Uterus (tissue), 4 donors: ENCODE results near the gene RAB11FIP3. TPM values are rescaled to one million over a fixed set of nuclear protein-coding genes. Genes with fewer than 3 reads are reported as not detected.
"Not testable (repeated sequence)": the region's sequence is repeated elsewhere in the genome, so short reads cannot be mapped to it uniquely, and the experiment has no call there.

ENCODE experiments used
- DNase-seq, 2 donors: peaks; one replicate each; pipeline ENCODE4 v3.0.0-alpha.2; 2019 to 2020
- H3K27ac ChIP-seq, 2 donors: fragments of 200-600 bp; sonication (generic); 1 replicate in 1 of 2; 2 replicates in 1 of 2; pipeline ENCODE4 v1.5.1; 2016 to 2018
- H3K27me3 ChIP-seq, 2 donors: fragments of 200-600 bp; sonication (generic); one replicate each; pipeline ENCODE4 v1.5.1; 2018 to 2019; ENCODE audit warnings: control low read depth in 1 of 2
- H3K36me3 ChIP-seq, 2 donors: fragments of 200-600 bp; sonication (generic); one replicate each; pipeline ENCODE4 v1.5.1; 2019; ENCODE audit warnings: control low read depth in 1 of 2
- H3K4me1 ChIP-seq, 2 donors: fragments of 200-600 bp; sonication (generic); one replicate each; pipeline ENCODE4 v1.5.1; 2018 to 2019; ENCODE audit warnings: control low read depth in 1 of 2
- H3K4me3 ChIP-seq, 2 donors: fragments of 200-600 bp; sonication (generic); 1 replicate in 1 of 2; 2 replicates in 1 of 2; pipeline ENCODE4 v1.5.1; 2018 to 2019; ENCODE audit warnings: mild to moderate bottlenecking in 1 of 2
- H3K9me3 ChIP-seq, 2 donors: fragments of 200-600 bp; sonication (generic); one replicate each; pipeline ENCODE4 v1.5.1; 2019; ENCODE audit warnings: control low read depth in 1 of 2
- CTCF ChIP-seq, 4 experiments: fragments of 200-600 bp in 2 of 4; fragments of 450-650 bp in 2 of 4; sonication (generic) in 2 of 4; IDR thresholded peaks; one replicate each; pipeline ENCODE4 v1.5.1; 2016 to 2019; ENCODE audit warnings: antibody characterized with exemption in 4 of 4, mild to moderate bottlenecking in 2 of 4, moderate library complexity in 1 of 4
- POLR2A ChIP-seq, 2 donors: fragments of 450-650 bp; IDR thresholded peaks; one replicate each; pipeline ENCODE4 v1.6.1; 2016; ENCODE audit warnings: antibody characterized with exemption in 2 of 2, mild to moderate bottlenecking in 1 of 2, moderate library complexity in 1 of 2
- intact Hi-C: fragments of 100-400 bp; cut with DNase I; formaldehyde crosslinking; loops from one replicate; pipeline ENCODE4 v1.15.1; 2023; ENCODE audit warnings: low total_unique reads
- total RNA-seq, 4 donors: library from RNA; depleted of rRNA in 3 of 4; stranded (reverse); fragments of >200 nt in 3 of 4; gene quantifications; one replicate each; pipeline versions ENCODE4 v1.1.0 to v1.2.4, GENCODE V29; 2014 to 2023
- donor health status: DM: yes; HTN: yes; CAD: no.

RAB11FIP3 gene
- total RNA-seq, 4 donors from 2014 or later = 10.5 to 75.0 (median 49.4) TPM

GRCh38 chr16:502179-502943, 76.9 kb downstream of the RAB11FIP3 start:
- Histone ChIP-seq H3K36me3 (no peaks in the 10 kb centered on the region), H3K4me3 (no peak overlapping the region), H3K27ac (no peak overlapping the region), H3K4me1 (no peaks in the 10 kb centered on the region), H3K27me3 (no peaks in the 10 kb centered on the region), H3K9me3 (no peaks in the 10 kb centered on the region)
- TF ChIP-seq POLR2A (IDR thresholded peaks at IDR 0.05) = no peak
- intact Hi-C loops = no loop called here
- no peak for DNase-seq

GRCh38 chr16:503150-504071, 78.0 kb downstream of the RAB11FIP3 start:
- no peak for DNase-seq
- H3K36me3 ChIP-seq = no peaks in the 10 kb centered on the region

GRCh38 chr16:505479-506245, 80.2 kb downstream of the RAB11FIP3 start:
- TF ChIP-seq POLR2A (IDR thresholded peaks at IDR 0.05) (no peak), CTCF (IDR thresholded peaks at IDR 0.05) (no peak)
- intact Hi-C loops = no loop called here

More at GRCh38 chr16:503150-504071, 78.0 kb downstream of the RAB11FIP3 start:
- H3K27me3 ChIP-seq = no peaks in the 10 kb centered on the region
- H3K4me1 ChIP-seq = no peaks in the 10 kb centered on the region
- no peak for TF ChIP-seq CTCF (IDR thresholded peaks at IDR 0.05)
- TF ChIP-seq POLR2A (IDR thresholded peaks at IDR 0.05) = no peak
- H3K27ac ChIP-seq = no peak overlapping the region
- H3K4me3 ChIP-seq = no peak overlapping the region
- no peaks in the 10 kb centered on the region for H3K9me3 ChIP-seq
- intact Hi-C loops = no loop called here

GRCh38 chr16:506246-506546, 80.7 kb downstream of the RAB11FIP3 start:
- Histone ChIP-seq H3K4me3 (no peak overlapping the region), H3K36me3 (no peaks in the 10 kb centered on the region), H3K27me3 (no peaks in the 10 kb centered on the region), H3K4me1 (no peaks in the 10 kb centered on the region), H3K27ac (no peak overlapping the region), H3K9me3 (no peaks in the 10 kb centered on the region)
- TF ChIP-seq CTCF (IDR thresholded peaks at IDR 0.05) = no peak
- TF ChIP-seq POLR2A (IDR thresholded peaks at IDR 0.05) = no peak
- intact Hi-C loops = no loop called here
- DNase-seq = no peak

More at GRCh38 chr16:505479-506245, 80.2 kb downstream of the RAB11FIP3 start:
- Histone ChIP-seq H3K9me3 (no peaks in the 10 kb centered on the region), H3K27ac (no peak overlapping the region), H3K4me3 (no peak overlapping the region), H3K4me1 (no peaks in the 10 kb centered on the region), H3K36me3 (no peaks in the 10 kb centered on the region), H3K27me3 (no peaks in the 10 kb centered on the region)
- DNase-seq = no peak

- H3K27ac ChIP-seq, DNase-seq, H3K27me3 ChIP-seq, intact Hi-C loops, H3K4me3 ChIP-seq, H3K9me3 ChIP-seq, H3K36me3 ChIP-seq, H3K4me1 ChIP-seq: not testable (repeated sequence)
Observed at GRCh38 chr16:507527-507926, 82.1 kb downstream of the RAB11FIP3 start.
